22Rv1 (cell line): ENCODE data around the gene GUK1.

Experiments used
- CTCF ChIP-seq: fragments of 450-650 bp; IDR thresholded peaks from 2 replicates; pipeline ENCODE4 v1.5.1; 2017; ENCODE audit warnings: mild to moderate bottlenecking
- ZFX ChIP-seq: fragments of 450-650 bp; IDR thresholded peaks from 2 replicates; pipeline ENCODE4 v1.6.1; 2017; ENCODE audit warnings: antibody characterized with exemption, borderline replicate concordance

DNA sequence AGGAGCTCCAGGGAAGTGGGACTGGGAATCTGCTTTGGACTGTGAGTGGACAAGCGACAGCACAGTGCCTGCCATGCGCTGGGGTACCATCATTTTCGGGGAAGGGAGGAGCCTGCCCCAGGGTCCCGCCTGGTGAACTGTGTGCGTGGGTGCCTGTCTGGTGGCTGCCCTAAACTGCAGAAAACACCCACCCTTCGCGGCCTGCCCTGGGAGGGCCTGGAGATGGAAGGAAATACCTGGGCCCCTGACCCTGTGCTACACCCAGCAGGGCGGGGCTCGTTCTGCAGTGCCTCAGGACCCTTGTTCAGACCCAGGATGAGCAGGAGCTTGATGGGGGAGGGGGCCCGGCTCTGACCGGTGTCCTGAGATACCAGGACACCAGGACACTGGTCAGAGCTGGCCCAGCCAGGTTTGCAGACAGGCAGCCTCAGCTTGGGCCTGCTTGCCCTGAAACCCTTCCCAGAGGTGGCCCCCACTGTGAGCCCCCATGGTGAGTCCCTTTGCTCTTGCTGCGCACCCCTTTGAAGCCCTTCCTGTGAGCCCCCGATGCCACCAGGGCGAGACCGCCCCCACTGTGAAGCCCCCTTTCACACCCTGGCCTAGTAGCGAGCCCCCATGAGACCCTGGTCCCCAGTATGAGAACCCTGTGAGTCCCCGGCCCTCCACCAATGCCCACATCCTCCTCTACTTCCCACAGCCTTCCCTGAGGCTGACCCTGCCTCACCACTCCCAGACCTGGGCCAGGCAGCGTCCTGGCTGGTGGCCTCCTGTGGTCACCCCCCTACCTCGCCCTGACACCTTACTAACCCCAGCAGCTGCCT is 12.2 kb downstream of the GUK1 start:
- TF ChIP-seq CTCF (no peak), ZFX (no peak)
